ENCODE data around the gene ALK.

DNA sequence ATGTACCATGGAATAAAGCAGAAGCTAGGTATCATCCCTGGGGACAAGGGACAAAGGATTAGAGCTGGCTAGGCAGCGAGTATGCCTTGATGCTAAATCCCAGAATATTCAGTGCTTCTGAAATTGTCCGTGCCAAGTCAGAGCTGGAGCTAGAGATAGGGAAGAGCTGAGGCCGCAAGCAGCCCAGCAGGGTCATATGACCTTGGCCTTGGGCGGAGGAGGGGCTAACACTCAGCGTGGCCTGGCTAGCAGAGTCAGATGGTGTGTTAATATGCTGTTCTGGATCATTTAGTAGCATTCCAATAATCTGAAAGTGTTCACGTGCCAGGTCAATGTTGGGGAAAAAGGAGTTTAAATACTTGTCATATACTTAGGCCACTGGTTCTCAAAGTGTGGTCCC lies 431.3 kb downstream of the ALK start:
- TF ChIP-seq POLR2A (IDR thresholded peaks at IDR 0.05; ENCODE audit: low read length), result no peak
- TF ChIP-seq GATA1 (IDR thresholded peaks at IDR 0.05; ENCODE audit: low read depth, low read length), result no peak
